Measurements from ENCODE around the gene CCL3. TPM values are rescaled to one million over a fixed set of nuclear protein-coding genes. Genes with fewer than 3 reads are reported as not detected.
A peak's percentile ranks its signal among the peaks of the same experiment; 100 is the strongest.
"Not testable (repeated sequence)": the region's sequence is repeated elsewhere in the genome, so short reads cannot be mapped to it uniquely, and the experiment has no call there.

The CCL3 gene
- not detected in 2 replicates for total RNA-seq (2014; rRNA removed; shearing (Covaris generic))

- DNase-seq (ENCODE audit: low spot score): no peak
These were observed at the start of gene CCL3 for GRCh38 chr17:36089888-36090836. TSS of gene CCL3 (minus strand) at chr17:36090143. CDS start at chr17:36090058, 85 bp downstream.

DNA sequence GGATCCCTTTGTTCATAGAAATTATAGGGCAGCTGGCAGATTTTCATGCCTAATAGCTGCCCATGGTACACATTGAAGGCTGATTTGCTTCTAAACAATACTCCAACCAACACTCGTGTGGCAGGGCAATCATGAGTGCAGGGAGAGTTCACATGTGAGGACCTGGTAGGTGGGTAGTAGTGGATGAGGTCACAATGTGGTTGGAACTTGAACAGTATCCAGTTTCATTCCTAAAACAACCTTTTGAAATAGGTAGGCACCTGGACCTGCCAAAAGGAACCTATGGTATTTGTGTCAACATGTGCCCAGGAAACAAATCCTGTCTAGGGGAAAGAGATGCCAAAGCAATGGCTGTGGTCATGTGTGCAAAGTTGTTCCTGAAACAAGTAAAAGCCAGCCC lies 46.5 kb upstream of the CCL3 start:
- no peak for DNase-seq (ENCODE audit: low spot score)

DNA sequence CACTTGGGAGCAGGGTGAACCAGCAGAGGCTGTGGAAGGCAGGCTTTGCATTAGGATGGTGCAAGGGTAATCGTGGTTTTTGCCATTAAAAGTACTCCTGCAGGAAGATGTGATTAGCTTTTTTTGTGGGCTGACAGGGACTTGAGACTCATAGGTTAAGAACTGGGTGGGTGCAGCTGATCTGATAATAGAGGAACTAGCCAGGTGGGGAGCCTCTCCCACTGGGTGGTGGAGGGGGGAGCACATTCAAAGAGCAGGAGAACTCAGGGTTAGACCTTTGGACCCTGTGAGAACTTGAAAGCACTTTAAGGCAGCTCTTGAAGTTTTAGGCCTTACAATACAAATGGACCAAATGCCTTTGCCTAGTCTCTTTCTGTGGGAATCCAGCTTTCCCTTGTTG lies 46.1 kb upstream of the CCL3 start:
- no peak for DNase-seq (ENCODE audit: low spot score)

- no peak for DNase-seq (ENCODE audit: low spot score)
These were observed 45.5 kb upstream of the CCL3 start for GRCh38 chr17:36135465-36135864.

- no peak for DNase-seq (ENCODE audit: low spot score)
These were observed 43.8 kb upstream of the CCL3 start for GRCh38 chr17:36133602-36134236.

DNA sequence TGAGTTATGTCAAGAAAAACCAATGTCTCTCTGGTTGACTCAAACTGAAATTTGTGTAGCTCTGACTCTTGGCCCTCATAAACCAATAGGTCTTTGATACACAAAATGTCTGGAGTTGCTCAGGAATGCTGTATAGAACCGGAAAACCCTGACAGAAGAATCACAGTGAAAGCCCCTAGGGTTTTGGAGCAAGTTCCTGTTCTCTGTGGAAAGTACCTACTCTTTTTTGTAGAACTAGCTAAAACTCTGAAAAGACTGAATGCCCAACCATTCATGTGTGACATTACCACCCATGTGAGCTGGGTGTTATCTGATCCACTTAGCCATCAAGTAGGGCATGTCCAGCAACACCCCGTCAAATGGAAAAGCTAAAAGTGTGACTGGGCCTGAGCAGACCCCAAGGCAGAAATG lies 42.5 kb upstream of the CCL3 start:
- no peak for DNase-seq (ENCODE audit: low spot score)

DNA sequence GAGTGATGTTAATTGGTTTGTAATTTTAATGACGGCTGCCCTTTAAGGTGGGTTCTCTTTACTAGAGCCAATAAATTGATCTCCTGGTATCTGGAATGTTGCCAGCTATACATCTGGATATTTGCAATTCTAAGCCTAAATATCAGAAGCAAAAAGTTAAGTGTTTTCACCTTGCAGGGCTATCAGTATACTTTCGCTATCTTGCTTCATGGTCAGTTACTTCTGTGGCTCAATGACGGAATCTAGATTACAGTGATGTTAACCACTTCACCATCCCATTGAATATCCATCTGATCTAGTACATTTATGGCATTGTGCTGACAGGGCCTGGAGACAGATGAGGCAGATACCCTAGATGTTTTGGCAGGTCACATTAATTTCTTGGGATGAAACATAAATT lies 42.0 kb upstream of the CCL3 start:
- no peak for DNase-seq (ENCODE audit: low spot score)

DNA sequence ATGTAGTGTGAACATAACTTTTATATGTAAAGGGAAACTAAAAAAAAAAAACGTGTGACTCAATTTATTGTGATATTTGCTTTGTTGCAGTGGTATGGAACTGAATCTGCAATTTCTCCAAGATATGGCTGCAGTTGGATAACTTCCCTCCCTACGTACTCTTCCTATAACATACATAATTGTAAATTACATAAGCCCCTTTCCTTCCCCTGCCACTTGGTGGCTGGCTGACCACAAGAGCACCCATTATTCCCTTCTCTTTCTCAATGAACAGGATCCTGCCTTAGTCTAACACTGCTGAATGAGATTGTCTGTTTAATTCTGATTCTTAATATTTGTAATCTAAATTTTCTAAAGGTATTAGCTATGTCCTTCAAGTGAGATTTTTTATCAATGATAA lies 41.5 kb upstream of the CCL3 start:
- no peak for DNase-seq (ENCODE audit: low spot score)

DNA sequence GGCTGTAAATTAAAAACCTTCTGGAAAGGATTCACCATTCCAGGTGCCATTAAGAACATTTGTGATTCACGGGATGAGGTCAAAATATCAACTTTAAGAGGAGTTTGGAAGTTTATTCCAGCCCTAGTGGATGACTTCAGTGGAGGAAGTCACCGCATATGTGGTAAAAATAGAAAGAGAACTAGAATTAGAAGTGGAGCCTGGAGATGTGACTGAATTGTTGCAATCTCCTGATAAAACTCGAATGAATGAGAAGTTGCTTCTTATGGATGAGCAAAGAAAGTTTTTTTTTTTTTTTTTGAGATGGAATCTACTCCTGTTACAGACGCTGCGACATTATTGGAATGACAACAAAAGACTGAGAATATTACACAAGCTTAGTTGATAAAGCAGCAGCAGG lies 40.4 kb upstream of the CCL3 start:
- DNase-seq (ENCODE audit: low spot score): no peak

DNA sequence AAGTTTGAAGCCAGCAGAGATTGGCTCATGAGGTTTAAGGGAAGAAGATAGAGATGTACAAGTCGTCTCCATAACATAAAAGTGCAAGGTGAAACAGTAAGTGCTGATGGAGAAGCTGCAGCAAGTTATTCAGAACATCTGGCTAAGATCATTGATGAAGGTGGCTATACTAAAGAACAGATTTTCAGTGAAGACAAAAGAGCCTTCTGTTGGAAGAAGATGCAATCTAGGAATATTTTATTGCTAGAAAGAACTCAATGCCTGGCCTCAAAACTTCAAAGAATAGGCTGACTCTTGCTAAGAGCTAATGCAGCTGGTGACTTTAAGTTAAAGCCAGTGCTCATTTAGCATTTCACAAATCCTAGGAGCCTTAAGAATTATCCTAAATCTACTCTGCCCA lies 39.7 kb upstream of the CCL3 start:
- no peak for DNase-seq (ENCODE audit: low spot score)

DNA sequence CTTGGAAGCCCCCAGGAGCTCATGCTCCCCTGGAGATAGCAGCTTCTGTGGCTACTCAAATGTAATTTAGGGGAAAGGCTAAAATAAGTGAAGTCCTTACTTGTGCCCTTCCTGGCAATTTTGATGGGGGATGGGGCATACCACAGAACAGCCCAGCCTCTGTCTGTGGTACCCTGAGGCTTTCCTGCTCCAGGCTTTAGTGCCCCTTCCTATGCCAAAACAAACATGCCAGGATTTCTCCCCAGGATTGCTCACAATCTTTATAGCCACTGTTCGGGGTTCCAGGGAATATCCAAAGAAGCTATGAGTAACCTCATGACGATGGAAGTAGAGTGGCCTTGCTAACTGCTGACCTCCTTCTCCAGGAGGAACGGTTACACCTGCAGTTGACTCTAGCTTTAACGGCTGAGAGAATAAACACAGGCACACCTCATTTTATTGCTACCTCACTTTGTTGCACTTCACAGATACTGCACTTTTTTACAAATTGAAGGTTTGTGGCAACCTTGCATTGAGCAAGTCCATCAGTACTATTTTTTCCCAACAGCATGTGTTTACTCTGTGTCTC lies 38.6 kb upstream of the CCL3 start:
- DNase-seq (ENCODE audit: low spot score): peak; percentile 10

DNA sequence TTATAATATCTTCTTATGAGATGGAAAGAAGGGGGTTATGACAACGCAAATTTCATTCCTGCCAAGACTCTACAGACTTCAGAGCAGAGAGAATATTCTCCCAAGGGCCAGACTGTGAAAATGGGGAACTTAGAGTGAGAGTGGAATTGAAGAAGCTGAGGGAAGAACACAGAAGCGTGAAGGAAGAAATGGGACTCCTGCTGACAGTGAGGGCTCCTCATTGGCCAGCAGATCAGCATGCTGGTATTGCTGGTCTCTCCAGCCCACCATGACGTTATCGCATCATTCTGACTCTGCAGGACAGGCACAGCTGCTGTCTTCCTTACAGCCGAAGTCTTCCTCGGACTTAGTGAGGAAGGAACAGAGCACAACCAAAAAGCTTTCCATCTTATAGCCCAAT lies 38.0 kb upstream of the CCL3 start:
- no peak for DNase-seq (ENCODE audit: low spot score)

DNA sequence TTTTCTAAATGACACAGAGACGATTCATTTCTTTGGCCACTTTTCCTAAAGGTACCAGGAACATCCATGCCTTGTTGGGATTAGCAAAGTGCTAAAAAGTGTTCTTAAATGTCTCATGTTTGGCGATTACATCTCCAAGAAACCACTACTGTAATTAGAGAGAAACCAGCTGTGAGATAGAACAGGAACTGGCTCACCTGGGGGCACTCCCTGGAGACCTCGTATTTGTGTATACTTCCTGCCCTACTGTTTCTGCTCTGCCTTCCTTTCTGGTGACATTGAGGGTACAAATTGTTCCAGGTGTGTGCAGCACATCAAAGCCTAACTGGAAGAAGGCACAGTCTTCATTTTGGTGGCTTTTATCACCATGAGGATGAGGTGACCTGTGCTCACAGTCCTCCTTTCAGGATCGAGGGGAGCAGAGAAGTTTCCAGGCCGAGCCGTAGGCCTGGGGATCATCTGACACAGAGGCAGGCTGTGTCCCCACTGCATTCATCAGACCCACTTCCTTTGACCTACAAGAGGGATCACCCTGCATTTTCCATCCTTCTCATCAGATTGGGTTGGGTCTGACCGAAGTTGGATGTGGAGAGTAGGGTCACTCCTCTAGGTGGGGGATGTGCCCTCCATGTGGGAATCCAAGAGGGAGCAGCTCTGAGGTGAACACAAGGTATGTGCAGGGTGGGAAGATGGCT lies 37.4 kb upstream of the CCL3 start:
- DNase-seq (ENCODE audit: low spot score): no peak

DNA sequence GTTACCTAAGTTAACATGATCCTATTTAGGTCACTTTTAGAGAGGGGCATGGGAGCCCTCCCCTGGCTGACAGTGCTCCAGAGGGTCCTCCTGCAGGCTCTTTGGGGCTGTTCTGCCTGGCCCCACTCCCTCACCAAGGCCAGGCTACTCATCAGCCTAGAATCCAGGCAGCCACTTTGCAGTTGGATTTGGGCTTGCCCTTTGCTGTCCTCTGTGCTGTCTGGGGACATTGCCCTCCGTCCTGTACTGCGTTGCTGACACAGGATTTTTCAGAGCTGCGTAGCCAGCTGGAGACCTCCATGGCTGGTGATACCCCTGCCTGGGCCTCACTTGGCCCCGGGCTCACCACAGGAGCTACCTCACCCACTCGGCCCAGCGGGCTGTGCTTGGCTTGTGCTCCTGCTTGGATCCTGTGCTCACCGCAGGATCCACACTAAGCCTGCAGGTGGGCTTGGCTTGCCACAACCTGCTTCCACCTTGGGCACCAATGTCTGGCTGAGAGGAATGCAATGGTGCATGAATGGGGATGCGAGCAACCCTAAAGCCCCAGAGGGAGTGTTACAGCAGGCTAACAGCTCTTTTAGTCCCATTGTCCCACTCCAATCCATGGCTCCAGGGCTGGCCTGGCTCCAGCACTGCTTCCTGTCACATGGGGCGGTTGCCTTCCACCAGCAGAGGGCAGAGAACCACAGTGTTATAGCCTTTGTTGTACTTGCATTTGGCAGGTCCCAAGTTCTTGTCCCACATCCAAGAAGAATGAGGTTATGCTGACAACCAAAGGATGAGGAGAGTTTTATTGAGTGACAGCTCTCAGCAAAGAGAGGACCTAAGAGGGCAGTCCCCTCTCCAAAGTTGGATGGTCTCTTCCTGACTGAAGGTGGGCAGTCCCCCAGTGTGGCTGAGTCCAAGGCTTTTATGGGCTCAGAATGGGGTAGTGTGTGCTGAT lies 35.2 kb upstream of the CCL3 start:
- no peak for DNase-seq (ENCODE audit: low spot score)

DNA sequence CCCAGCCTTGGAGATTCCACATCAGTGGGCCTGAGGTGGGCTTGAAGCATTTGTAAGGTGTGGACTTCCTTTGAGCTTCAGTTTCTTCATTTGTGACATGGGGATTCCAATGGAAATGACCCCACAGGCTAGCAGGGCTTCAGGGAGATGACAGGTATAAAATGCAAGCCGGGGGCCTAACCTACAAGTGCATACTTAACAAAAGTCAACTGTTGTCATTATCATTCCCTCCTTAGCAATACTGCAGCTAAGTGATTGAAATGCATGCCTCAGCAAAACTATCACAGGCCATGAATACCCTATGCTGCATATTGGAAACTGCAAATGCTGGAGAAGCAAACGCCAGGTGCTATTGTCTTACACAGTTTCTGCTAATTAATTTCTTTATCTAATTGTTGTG lies 33.5 kb upstream of the CCL3 start:
- no peak for DNase-seq (ENCODE audit: low spot score)

DNA sequence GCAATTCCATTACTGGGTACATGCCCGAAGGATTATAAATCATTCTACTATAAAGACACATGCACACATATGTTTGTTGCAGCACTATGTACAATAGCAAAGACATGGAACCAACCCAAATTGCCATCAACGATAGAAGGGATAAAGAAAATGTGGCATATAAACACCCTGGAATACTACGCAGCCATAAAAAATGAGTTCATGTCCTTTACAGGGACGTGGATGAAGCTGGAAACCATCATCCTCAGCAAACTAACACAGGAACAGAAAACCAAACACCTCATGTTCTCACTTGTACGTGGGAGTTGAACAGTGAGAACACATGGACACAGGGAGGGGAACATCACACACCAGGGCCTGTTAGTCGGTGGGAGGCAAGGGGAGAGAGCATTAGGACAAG lies 31.2 kb upstream of the CCL3 start:
- not testable (repeated sequence) for DNase-seq (ENCODE audit: low spot score)

DNA sequence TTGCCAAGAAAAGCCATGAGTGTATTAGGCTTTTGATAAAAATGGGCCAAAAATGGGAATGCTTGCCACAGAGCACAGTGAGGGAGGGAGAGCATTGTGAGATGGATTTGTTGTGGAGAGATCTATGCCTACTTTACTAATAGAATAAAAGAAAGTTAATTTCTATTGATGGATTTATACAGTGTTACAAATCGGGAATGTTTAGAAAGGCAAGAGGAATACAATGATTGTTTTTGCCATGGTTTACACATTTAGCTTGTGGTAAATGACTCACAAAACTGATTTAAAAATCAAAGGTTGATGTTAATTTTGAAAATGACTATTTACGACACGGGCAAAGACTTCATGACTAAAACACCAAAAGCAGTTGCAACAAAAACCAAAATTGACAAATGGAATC lies 30.3 kb upstream of the CCL3 start:
- no peak for DNase-seq (ENCODE audit: low spot score)

- no peak for DNase-seq (ENCODE audit: low spot score)
These were observed 28.8 kb upstream of the CCL3 start for GRCh38 chr17:36118477-36119353.

- DNase-seq (ENCODE audit: low spot score): no peak
These were observed 27.8 kb upstream of the CCL3 start for GRCh38 chr17:36117505-36118382.
